GM12875 (cell line): ENCODE measurements around the gene TTL.
A peak's percentile ranks its signal among the peaks of the same experiment; 100 is the strongest.

ENCODE experiments used
- H3K4me3 ChIP-seq: one replicate; pipeline ENCODE4 v1.5.1; 2011; ENCODE audit warnings: low read depth, low read length, control low read depth
- TF ChIP-seq, protein P1 (sequence below): IDR thresholded peaks from 2 replicates; pipeline ENCODE4 v1.5.1; 2011; ENCODE audit warnings: low read depth, mild to moderate bottlenecking, control low read depth, inconsistent platforms, low read length, moderate library complexity, borderline replicate concordance; ENCODE audit not compliant: insufficient read depth

TTL gene

DNA sequence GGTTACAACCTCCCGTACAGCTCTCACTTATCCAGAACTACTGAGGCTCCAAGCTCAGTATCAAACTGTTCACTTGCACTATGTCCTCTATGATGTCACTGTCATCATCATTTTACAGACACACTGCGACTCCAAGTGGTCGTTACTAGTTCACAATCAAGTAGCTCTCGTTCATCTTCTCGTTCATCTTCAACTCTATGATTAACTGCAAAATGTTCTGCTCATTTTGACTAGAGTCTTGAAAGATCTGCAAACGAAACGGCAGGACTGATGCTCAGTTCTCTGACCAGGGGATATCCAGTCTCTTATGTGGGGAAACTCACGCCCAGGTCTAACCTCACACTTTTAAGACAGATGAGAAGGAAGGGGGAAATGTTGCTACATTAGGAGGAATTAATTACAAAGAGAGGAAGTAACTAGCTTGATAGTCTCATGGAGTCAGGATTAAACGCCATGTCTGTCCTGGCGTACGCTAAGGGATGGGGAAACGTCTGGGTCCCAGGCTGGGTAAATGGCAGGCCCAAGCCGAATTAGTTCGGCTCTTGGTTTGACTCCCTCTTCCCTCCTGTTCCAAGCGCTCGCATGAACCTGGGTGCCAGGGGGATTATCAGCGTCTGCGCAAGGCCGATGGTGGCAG is 101.7 kb downstream of the TTL start:
- H3K4me3 ChIP-seq, result peak overlapping the region; percentile 58
- TF ChIP-seq, protein P1, sequence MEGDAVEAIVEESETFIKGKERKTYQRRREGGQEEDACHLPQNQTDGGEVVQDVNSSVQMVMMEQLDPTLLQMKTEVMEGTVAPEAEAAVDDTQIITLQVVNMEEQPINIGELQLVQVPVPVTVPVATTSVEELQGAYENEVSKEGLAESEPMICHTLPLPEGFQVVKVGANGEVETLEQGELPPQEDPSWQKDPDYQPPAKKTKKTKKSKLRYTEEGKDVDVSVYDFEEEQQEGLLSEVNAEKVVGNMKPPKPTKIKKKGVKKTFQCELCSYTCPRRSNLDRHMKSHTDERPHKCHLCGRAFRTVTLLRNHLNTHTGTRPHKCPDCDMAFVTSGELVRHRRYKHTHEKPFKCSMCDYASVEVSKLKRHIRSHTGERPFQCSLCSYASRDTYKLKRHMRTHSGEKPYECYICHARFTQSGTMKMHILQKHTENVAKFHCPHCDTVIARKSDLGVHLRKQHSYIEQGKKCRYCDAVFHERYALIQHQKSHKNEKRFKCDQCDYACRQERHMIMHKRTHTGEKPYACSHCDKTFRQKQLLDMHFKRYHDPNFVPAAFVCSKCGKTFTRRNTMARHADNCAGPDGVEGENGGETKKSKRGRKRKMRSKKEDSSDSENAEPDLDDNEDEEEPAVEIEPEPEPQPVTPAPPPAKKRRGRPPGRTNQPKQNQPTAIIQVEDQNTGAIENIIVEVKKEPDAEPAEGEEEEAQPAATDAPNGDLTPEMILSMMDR, result peak; percentile 20; the same call in 1 of the 2 replicates

DNA sequence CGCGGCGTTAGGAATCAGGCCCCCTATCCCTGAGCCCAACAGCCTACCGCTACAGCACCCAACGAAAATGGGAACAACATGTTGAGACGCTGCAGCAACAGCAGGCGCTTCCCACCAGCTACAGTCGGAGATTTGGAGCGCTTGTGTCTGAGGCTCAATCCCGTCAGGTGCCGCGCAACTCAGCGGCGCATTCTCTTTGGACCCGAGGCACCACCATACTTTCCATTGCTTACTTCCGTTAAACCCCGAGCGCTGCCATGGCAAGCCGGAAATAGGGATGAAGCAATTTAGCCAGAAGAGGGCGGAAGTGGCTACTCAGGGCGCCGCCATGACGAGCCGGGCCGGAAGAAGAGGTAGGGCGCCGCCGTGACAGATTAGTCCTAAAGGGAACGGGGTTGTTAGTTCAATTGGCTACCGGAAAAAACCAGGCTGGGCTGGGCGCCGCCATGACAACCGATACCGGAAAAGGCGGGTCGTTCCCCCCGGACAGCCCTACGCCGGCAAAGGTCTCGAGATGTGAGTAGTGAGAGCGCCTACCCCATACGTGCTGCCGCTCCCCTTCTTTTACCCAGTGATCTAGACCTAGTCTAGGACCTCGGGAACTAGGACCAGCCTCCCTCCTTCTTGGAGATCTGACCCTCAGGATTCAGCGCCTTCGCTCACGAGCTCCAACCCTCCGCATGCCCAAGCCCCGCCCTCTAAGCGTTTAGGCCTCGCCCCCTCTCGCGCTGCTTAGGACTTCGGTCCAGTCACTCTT is 102.4 kb downstream of the TTL start, which contains the start of gene CHCHD5:
TSS of gene CHCHD5 (plus strand) at position 476 of the 757 bp plus-strand sequence. CDS start at position 515, 39 bp downstream.
- peak within 1 kb of the TSS; percentile 58 for H3K4me3 ChIP-seq
- TF ChIP-seq, protein P1, result no peak

DNA sequence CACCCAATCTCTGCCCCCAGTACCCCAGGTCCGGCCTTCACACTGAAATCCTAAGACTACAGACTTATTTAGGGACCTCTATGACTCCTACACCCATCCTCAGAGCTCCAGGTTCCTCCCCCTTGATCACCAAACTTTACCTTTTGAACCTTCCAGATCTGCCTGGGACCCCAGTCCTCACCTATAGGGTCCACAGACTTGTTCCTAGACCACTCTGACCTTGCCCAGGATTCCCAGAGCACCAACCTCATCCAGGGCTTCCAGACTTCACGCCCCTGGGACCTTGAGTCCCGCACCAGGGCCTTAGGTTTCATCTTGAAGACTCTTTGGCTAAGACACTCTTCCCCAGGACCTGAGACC is 102.9 kb downstream of the TTL start:
- peak overlapping the region; percentile 55 for H3K4me3 ChIP-seq
- TF ChIP-seq, protein P1, result no peak

DNA sequence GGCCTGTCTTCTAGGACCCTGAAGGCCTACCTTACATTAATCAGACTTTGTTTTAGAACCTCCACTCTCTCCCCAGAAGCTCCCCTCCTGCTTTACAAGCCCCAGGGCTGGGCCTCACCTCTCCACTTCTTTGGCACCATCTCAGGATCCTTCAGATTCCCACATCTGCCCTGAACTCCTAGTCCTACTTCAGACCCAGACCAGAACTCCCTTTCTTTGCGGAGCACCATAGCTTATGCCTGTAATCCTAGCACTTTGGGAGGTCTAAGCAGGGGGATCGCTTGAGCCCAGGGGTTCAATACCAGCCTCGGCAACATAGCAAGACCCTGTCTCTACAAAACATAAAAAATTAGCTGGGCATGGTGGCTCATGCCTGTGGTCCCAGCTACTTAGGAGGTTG is 103.4 kb downstream of the TTL start:
- peak overlapping the region; percentile 55 for H3K4me3 ChIP-seq
- TF ChIP-seq, protein P1, result no peak

DNA sequence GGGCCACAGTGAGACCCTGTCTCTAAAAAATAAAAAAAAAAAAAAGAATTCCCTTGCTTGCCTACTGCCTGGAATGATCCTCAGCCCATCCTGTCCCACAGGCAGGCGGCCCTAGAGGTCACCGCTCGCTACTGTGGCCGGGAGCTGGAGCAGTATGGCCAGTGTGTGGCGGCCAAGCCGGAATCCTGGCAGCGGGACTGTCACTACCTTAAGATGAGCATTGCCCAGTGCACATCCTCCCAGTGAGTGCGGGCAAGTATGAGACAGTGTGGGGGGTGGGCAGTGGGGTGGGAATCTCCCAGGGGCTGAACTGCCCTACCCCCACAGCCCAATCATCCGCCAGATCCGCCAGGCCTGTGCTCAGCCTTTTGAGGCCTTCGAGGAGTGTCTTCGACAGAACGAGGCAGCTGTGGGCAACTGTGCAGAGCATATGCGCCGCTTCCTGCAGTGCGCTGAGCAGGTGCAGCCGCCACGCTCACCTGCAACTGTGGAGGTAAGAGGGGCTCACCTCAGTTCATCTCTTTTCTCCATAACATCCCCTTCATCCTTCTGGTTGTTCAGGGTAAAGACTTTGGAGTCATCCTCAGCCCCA is 104.0 kb downstream of the TTL start:
- TF ChIP-seq, protein P1, result no peak
- no peak overlapping the region for H3K4me3 ChIP-seq

DNA sequence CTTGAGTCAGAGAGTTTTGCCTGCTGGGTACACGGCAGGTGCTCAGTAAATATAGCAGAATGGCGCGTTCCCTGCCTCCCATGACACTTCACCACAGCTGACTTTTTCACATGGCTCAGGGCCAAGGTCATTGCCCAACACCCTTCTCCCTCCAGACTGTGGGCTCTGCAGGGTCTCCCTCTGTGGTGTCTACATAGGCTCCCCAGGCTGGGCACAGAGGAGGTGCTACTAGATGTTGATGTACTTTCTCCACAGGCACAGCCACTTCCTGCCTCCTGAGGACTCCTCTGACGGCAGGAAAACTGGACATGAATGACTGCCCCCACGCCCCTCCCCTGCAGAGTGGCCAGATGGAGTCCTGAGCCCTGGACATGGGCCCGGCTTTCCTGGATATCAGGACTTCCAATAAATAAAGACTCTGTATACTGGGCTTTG is 106.7 kb downstream of the TTL start:
- no peak overlapping the region for H3K4me3 ChIP-seq
- TF ChIP-seq, protein P1, result no peak
